HG02623 (cell line): Measurements from ENCODE around the gene MEIS2.

Experiments used
- ATAC-seq: cut with Tn5 transposase; IDR thresholded peaks from one replicate; pipeline ENCODE4 v1.9.1; 2021; ENCODE audit warnings: moderate library complexity; ENCODE audit not compliant: unreplicated experiment

Gene MEIS2

DNA sequence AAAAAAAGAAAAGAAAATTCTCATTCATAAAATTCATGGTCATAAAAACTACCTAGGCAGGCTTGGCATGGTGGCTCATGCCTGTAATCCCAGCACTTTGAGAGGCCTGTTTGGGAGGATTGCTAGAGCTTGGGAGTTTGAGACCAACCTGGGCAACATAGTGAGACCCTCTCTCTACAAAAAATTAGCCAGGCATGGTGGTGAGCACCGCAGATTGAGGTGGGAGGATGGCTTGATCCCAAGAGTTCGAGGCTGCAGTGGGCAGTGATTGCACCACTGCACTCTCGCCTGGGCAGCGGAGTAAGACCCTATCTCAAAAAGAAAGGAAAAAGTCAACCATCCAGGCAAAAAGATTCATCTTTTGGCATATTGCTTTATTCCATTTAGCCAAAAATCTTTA lies 58.5 kb downstream of the MEIS2 start:
- ATAC-seq, result no peak

DNA sequence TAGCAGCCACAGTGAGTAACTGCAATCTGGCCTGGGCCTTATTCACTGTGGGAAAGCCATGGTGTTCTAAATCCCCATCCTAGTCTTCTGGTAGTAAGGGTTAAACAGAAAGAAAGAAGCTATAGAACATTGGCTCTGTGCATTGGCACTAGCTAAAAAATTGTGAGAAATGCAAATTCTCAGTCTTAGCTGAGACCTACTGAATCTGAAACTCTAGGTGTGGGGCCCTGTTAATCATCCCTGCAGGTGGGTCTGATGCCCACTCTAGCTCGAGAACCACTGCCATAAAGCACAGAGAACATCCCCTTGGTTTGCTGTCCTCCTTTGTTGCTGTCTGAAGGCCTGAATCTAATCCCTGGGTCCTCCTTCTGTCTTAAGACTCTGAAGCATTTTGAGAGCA lies 59.3 kb downstream of the MEIS2 start:
- ATAC-seq, result no peak

DNA sequence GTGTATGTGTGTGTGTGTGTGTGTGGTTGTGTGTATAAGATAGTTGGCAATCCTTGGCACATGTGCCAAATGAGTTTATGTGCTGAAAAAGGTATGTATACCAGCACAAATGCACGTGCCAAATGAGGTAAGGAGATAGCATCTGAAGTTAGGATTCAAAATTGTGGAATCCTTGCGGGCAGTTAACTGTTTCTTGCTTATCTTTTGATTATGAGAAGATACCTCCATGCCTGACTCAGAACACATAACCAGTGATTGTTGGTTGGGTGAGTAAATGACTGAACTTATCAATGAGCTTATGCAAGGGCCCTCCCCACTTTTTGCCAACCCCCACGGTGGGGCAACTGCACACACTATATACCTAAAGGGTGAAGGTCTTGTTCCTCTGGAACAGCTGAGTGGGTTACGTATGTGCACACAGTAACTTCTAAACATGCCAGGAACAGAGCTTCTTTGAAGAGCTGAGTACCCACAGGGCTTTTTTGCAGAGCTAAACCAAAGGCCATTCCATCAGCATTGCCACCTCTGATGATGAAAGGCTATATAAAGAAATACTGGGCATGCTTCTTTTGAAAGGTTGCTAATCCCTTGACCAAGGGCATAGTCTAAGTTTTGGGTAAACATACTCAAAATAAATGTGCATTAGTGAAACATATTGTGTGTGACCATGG lies 60.1 kb downstream of the MEIS2 start:
- no peak for ATAC-seq

DNA sequence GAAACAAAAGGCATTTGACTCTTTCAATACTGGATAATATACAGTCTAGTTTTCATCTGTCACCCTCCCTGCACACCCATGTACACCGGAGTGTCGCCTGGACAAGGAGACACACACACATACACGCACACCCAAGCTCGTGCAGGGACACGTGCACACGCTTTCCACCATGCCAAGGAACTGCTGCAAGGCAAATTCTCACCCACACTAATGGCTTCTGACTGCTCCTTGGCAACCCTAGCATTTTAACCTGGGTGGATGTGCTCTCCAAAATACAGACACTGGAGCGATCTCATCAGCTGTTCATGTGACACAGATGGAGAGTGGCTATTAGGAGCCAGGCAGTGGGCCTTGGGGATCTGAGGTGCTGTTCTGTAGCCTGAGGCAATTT lies 61.6 kb downstream of the MEIS2 start:
- no peak for ATAC-seq

DNA sequence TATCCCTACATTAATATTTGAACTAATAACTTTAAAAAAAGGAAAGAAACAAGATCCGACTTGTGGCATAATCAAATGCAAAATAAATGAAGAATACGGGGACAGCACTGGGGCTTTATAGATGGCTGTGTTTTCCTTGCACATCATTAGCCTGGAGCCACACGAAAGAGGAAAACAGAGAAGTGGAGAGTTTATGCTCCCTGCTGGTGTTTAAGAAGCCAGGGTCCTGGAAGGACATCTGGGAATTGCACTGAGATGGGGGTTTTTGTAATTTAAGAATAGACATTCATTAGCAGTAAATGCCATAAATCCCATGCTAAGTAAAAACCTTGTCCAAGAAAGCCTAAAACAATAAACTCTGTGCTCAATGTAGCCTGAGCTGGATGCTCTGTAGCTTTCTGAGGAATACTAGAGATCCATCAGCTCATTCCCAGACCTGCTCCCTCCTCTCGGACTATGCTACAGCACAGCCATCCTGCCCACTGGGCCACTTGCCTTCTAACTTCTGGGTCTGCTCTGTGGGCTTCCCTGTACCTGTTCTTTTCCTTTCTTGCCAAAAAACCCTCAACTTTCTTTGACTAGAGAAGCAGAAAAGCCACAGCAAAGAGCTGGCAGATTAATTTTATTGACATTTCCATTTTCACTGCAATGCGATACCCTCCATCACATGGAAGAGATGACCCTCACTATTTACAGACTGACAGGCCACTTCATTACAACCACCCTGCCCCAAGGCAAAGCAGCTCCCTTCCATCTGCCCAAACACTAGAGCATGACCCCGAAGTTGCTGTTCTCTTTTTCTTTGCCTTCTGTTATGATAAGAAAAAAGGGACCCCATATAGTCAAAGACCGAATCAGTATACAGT lies 62.3 kb downstream of the MEIS2 start:
- ATAC-seq, result no peak

DNA sequence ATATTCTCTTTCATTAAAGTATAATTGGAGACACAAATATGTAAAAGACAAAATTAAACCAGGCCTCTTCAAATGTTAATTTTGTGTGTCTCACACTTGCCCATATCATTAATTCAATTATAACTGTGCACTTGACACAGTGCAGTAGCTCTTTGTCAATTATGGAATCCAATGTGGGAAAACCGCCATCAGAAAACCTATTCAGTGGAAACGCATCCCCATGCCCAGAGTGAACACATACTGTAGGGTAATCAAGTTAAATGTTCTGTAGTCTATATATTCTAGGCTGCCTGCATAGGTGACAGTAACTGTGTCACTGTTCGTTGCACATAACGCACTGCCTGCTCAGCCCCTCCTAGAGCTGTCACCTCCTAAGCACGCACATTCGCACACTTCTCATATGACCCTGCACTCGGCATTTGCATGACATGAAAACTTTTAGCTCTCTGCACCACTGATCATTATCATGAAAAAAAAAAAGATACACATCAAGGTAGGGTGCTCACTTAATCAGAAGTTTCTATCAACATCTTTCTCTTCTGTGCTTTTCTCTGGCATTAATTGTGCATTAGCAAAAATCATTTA lies 63.2 kb downstream of the MEIS2 start:
- ATAC-seq, result no peak

DNA sequence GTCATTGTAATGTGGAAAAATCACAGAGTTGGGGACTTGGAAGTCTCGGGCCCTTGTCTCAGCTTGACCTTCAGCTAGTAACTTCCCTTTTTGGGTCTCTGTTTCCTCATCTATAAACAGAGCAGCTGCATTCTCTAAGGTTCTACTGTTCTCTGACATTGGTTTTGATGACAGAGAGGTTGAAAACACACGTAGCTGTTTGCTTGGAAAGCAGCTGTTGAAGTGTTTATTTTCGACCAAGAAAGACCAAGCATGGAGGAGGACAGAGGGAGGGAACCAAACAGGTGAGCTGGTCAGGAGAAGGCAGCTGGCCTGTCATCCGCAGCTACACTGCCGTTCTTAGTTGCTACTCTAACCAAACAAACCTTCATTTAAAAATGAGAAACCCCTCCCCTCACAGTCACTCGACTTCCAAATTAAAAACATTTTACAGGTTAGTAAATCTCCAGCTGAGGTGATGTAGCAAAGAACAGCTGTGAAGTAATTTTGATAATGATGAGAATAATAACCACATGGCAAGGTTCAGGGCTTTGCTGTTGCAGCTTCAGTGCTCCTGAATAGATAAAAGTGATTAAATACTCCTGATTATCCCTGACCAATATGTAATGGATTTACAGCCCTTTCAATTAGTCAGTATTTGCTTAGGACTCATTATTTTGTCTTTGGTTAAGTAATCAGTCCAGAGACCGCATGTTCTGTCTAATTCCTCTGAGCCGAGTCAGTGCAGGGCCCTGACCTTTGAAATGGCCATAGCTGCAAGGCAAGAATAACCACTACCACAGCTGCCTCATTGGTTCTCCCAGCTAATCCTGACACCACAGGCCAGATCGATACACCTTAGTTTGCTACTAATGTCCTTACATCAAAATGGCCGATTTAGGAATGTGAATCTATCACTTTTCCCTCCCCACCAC lies 65.3 kb downstream of the MEIS2 start:
- no peak for ATAC-seq

DNA sequence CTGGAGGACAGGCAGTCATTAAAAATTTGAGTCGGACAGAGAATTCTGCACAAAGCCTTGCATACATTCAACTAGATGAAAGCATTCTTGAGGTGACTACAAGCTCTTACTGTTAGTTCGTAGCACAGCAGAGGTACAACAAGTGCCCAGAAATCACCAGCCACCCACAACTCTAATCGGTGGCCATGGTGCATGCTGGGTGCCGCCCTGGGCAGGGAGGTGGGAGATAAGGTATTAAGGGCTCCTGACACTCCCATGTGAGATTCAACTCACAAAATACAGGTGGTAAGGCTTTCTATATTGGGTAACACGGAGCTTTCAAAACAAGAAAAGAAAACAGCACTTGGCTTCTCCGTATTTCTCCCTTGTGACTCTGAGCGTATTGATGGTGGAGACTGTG lies 66.0 kb downstream of the MEIS2 start:
- ATAC-seq, result no peak

DNA sequence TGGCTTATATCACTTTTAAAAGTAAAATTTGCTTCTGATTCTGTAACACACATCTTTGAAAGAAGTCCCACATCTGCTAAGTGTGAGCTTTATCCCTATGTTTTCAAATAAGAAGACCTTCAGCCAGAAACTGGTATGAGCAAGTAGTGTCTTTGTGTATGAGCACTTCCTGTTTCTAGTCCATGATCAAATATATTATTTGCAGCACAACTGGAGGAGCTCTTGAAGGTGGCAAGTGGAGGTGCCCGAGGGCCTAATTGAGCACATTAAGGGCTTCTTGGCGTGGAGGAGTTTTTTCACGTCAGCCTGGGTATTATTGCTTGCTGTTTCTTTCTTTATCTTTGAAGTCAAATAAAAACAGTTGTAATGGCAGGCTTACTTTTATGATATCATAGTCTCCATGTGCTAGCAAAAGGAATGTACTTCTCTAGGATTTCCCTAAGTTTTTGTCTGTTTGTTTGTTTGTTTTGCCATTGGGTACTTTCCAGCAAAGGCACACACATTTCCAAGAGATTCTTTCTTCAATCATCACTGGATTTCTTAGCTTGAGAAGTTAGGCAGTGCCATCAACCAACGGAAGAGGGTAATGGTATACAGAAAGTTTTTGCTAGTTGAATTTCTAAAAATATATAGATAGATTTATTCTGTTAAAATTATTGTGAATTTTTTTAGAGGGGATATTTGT lies 68.1 kb downstream of the MEIS2 start:
- ATAC-seq, result no peak

DNA sequence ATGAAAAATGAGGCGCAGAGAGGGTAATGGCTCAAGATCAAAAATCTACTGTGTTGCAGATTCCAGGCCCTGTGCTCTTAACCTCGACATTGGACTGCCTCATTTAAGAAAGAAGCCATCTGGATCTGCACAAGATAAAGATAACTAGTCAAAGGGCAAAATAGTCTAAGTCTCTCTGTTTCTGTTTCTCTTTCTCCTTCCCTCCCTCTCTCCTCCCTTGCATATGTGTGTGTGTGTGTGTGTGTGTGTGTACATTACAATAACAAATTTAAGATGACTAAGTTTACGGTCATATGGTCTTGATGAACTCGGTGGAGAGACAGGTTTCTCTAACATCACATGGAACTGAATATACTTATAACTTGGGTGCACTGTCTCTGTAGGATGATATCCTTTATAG lies 69.2 kb downstream of the MEIS2 start:
- ATAC-seq, result no peak

DNA sequence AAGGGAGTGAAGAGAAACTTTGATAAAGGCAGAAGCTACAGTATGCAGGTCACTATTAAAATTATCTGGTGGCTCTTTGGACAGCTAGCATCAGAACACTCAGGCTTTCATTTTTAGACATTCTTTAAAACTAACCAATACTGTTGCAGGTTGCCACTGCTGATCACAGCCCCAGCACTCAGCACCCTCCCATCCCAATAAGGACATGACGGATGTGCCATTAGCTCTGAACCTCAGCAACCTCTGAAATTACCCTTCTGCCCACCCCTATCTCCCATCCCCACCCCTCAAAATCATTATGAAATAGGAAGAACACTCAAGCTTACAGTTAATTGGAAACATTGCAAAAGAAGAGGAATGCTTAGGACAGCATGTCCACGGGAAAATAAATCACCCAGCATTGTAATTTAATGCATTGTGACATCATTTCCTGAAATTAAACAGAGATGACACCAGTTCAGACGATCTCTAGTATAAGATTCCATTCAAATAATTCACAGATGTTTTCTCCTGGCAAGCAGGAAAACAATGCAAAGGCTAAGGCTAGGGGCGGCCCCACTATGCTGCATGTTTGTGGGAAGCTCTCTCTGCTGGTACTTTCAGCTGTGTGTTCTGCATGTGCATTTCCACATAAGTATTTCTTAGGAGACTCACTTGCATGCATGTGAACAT lies 71.6 kb downstream of the MEIS2 start:
- ATAC-seq, result no peak

DNA sequence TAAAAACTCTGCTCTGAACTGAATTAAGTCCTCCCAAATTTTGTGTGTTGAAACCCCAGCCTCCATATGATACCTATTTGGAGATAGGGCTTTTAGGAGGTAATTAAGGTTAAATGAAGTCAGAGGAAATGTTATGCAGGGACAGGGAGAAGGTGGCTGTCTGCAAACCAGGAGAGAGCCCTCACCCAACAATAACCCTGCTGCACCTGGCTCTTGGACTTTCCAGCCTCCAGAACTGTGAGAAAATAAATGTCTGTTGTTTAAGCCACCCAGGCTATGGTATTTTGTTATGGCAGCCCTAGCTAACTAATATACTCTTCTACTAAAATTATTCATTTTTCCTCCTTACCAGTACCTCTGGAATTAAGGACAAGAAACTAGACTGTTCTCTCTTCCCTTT lies 79.5 kb downstream of the MEIS2 start:
- ATAC-seq, result no peak

DNA sequence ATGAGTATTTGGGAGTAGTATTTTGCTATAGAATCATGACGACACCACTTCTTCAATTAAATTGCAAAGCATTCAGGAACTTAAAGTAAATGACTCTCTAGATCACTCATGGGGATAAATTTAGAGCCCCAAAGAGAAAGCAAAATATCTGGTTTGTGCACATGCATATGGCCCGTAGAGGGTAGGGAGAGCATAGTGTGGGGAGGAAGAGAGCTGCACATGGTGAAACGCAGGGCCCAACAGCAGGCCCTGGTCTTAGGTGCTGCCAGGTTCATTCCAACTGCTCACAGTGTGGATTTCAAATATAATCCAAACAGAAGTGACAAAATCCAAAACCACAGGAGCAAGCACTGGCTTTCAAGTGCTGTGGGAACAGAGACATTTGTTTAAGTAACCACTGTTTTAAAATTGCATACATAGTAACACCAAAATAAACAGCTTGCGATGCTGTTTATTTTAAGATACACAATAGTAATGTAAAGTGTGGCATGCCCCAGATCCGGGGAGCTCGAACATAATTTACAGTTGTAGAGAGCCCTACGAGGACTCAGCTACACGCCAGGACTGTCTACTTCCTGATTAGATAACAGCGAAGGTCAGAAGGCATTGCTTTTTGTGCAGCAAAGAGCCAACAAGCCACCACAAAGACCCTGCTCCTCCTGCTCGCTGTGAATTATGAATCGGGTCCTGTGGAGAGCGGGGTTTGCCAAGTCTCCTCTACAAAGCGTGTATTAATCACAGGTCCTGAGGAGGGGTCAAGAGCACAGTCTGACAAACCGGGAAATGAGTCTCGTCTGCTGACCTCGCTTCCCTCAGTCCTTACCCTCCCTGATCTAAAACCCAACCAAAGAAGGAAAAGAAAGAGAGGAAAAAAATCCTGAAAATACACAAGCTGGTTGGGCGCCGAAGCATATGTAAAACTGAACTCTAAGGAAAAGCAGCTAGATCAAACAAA lies 80.6 kb downstream of the MEIS2 start:
- no peak for ATAC-seq

DNA sequence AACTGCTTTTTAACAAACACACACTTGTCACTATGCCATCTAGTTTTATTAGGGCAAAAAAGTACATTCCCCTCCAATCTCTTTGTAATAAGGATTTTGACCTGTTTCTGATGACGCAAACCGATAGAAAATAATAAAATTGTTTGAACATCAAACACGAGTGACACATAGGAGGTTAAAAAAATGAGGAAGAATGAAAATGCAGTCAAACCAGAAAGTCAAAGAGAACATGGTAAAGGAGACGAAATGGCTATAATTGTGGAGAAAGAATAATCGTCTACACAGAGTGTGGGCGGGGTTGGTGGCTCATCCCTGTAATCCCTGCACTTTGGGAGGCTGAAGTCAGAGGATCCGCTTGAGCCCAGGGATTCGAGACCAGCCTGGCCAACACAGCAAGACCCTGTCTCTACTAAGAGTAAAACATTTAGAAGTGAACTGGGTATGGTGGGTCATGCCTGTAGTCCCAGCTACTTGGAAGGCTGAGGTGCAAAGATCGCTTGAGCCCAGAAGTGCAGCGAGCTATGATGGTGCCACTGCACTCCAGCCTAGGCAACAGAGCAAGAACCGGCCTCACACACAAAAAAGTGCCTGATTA lies 83.2 kb downstream of the MEIS2 start:
- no peak for ATAC-seq

DNA sequence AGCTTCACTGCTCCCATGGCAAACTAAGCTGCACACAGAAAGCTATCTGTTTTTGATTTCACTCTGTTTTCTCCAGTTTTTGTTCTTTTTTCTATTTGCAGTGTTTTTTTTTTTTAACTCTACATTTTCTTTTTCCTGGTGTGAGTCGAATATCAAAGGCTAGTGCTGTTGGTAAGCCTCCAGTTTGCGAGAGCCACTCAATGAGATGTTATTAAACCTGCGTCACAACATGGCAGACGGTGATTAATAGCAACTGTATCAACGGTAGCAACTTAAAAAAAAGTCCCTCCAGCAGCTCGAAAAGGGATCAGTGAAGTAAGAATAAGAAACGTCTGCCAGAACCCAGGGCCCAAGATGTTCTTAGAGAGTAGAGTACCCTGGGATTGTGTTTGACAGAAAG lies 84.1 kb downstream of the MEIS2 start:
- ATAC-seq, result no peak

DNA sequence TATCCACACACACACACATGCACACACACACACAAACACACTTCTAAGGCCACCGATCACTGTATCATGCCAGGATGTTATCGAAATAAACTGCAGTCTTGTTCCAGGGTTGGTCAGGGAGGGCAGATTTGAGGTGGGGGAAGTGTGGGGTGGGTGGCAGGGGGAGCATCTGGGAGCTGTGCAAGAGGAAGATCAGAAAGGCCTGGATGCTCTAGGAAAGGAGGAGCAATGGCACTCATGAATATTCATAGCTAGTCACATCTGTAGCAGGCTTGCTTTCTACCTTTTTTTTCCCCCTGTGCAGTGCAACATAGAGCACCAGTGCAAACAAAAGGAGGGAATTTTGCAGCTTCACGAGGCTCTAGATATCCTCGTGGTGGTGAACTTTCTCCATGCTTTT lies 84.9 kb downstream of the MEIS2 start:
- ATAC-seq, result no peak

DNA sequence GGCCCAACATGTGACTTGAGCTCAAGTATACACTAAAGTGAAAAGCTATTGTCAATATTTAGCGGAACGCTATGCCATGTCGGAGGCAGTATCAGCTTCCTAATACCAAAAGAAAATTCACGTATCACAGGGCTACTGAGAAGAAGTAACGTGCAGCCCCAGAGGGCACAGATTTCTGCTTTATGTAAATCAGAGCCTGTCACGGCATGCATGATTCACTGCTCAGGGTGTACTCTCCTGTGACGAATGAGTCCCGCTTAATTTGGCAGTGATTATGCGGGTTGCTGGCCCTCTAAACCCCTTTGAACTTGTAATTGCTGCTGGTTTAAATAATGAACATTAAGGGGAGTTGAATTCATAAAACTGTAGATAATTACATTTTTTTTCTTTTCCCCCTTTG lies 85.3 kb downstream of the MEIS2 start:
- no peak for ATAC-seq

DNA sequence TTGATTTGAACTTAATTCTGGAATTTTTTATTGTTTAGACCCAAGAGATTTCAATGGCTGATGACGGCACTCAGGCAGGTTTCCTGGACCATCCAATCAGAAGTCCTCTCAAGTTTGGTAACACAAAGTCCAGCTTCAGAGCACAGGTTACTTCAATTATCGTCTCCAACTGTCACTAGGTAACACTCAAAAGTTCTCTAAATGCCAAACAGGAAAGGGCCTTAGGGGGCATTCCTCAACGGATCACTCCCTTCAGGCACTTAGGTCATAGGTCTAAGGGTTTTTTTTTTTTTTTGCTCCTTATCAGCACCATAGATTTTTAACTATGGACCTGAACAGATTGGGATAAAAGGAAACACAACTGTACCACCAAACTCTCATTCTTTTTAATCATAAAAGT lies 85.8 kb downstream of the MEIS2 start:
- no peak for ATAC-seq

DNA sequence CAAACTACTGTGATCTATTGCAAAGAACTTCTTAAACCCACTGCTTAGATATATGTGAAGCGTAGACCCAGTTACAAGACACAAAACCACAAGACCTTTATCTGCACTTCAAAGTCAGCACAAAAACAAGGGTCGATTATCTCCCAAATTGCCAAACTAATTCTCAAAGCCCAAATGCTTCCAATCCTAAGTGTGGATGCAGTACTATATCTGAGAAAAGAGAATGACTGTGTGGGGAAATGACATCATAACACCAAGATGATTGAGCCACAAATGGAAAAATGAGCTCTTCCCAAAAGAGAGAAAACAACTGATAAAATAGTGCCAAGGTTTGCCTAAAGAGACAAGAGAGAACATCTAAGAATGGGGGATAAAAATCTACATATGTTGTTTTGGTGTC lies 86.2 kb downstream of the MEIS2 start:
- ATAC-seq, result no peak
